Astrocyte (in vitro differentiated cells and primary cell): Measurements from ENCODE around the gene CD300LF. TPM values are rescaled to one million over a fixed set of nuclear protein-coding genes. Genes with fewer than 3 reads are reported as not detected.

Experiments
- DNase-seq: peaks from one replicate; pipeline ENCODE4 v3.0.0-alpha.2; 2010; ENCODE audit warnings: low read depth
- FAIRE-seq: peaks from 2 replicates; lab custom pipeline; 2011; peaks lifted over from hg19 to GRCh38; lab: Jason Lieb, UNC
- H2AFZ ChIP-seq: 2 replicates; pipeline ENCODE4 v1.6.0; 2012; ENCODE audit warnings: low read depth, low read length, inconsistent platforms
- H3K27ac ChIP-seq: 2 replicates; pipeline ENCODE4 v1.5.1; 2011; ENCODE audit warnings: low read depth, low read length, inconsistent platforms
- H3K27me3 ChIP-seq: 2 replicates; pipeline ENCODE4 v1.6.0; 2011; ENCODE audit warnings: low read length, inconsistent platforms; ENCODE audit not compliant: insufficient read depth
- H3K36me3 ChIP-seq: 2 replicates; pipeline ENCODE4 v1.5.1; 2011; ENCODE audit warnings: low read length, inconsistent platforms; ENCODE audit not compliant: insufficient read depth
- H3K4me1 ChIP-seq: 2 replicates; pipeline ENCODE4 v1.5.1; 2011; ENCODE audit warnings: low read length, inconsistent platforms; ENCODE audit not compliant: insufficient read depth
- H3K4me2 ChIP-seq: 2 replicates; pipeline ENCODE4 v1.6.0; 2012; ENCODE audit warnings: low read length, inconsistent platforms
- H3K4me3 ChIP-seq: 2 replicates; pipeline ENCODE4 v1.5.1; 2011; ENCODE audit warnings: low read depth, mild to moderate bottlenecking, low read length, inconsistent platforms; ENCODE audit not compliant: insufficient read depth
- H3K79me2 ChIP-seq: 2 replicates; pipeline ENCODE4 v1.6.0; 2012; ENCODE audit warnings: mild to moderate bottlenecking, low read length, inconsistent platforms; ENCODE audit not compliant: insufficient read depth
- H3K9ac ChIP-seq: 2 replicates; pipeline ENCODE4 v1.6.0; 2012; ENCODE audit warnings: mild to moderate bottlenecking, low read length, inconsistent platforms
- H3K9me3 ChIP-seq: 2 replicates; pipeline ENCODE4 v1.5.1; 2012; ENCODE audit warnings: low read depth, mild to moderate bottlenecking, low read length, inconsistent platforms; ENCODE audit not compliant: insufficient read depth
- H4K20me1 ChIP-seq: 2 replicates; pipeline ENCODE4 v1.6.0; 2012; ENCODE audit warnings: low read length, inconsistent platforms; ENCODE audit not compliant: insufficient read depth
- H3K27ac Mint-ChIP-seq: one replicate; pipeline ENCODE4 v1.8.0; 2021; ENCODE audit warnings: mild to moderate bottlenecking, mixed read lengths; ENCODE audit not compliant: unreplicated experiment
- H3K27me3 Mint-ChIP-seq: one replicate; pipeline ENCODE4 v1.8.0; 2021; ENCODE audit warnings: low read depth, mixed read lengths; ENCODE audit not compliant: unreplicated experiment
- H3K36me3 Mint-ChIP-seq: one replicate; pipeline ENCODE4 v1.8.0; 2021; ENCODE audit warnings: low read depth, mixed read lengths; ENCODE audit not compliant: unreplicated experiment
- H3K4me1 Mint-ChIP-seq: one replicate; pipeline ENCODE4 v1.8.0; 2021; ENCODE audit warnings: low read depth, mixed read lengths; ENCODE audit not compliant: unreplicated experiment
- H3K4me3 Mint-ChIP-seq: one replicate; pipeline ENCODE4 v1.8.0; 2021; ENCODE audit warnings: mild to moderate bottlenecking, moderate library complexity, mixed read lengths; ENCODE audit not compliant: unreplicated experiment
- H3K9me3 Mint-ChIP-seq: one replicate; pipeline ENCODE4 v1.8.0; 2021; ENCODE audit warnings: mild to moderate bottlenecking, mixed read lengths; ENCODE audit not compliant: unreplicated experiment
- EZH2 ChIP-seq: IDR thresholded peaks from 2 replicates; pipeline ENCODE4 v1.6.1; 2012; ENCODE audit warnings: mild to moderate bottlenecking, low read length, inconsistent platforms; ENCODE audit not compliant: insufficient read depth
- total RNA-seq: library from RNA; stranded (reverse); gene quantifications from 2 replicates; pipeline ENCODE4 v1.2.1, GENCODE V29; 2021
- TF ChIP-seq, protein P1 (sequence below): IDR thresholded peaks from 2 replicates; pipeline ENCODE4 v1.5.1; 2011; ENCODE audit warnings: low read depth, mild to moderate bottlenecking, inconsistent platforms, low read length, moderate library complexity; ENCODE audit not compliant: insufficient read depth

Gene CD300LF
- total RNA-seq, 1 donor from 2014 or later = not detected

DNA sequence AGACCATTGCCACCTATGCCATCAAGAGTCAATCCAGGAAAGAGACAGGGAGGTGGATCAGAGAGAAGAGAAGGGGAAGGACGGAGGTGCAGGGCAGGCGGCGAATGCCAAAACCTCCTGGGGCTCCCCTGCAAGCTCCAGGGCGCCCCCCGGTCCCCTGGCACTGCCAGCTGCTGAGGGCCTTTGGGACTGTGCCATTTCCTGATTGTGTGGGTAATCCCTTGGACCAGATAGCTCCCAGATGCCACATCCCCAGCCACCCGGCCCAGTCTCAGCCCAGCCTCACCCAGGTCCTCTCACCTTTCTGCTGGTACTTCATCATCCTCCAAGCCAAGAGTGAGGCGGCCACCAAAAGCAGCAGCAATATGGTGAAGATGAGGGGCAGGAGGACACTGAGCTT is 14.7 kb downstream of the CD300LF start:
- Mint-ChIP-seq H3K4me3 (no peak overlapping the region), H3K27ac (no peak overlapping the region), H3K9me3 (peaks cover 9% of the 10 kb centered on the region), H3K4me1 (no peaks in the 10 kb centered on the region), H3K36me3 (no peaks in the 10 kb centered on the region), H3K27me3 (peaks cover 46% of the 10 kb centered on the region)
- Histone ChIP-seq H4K20me1 (no peaks in the 10 kb centered on the region), H3K27me3 (no peaks in the 10 kb centered on the region), H2AFZ (no peak overlapping the region), H3K27ac (no peak overlapping the region), H3K4me2 (no peak overlapping the region), H3K36me3 (no peaks in the 10 kb centered on the region), H3K4me3 (no peak overlapping the region), H3K4me1 (no peaks in the 10 kb centered on the region), H3K79me2 (no peaks in the 10 kb centered on the region), H3K9ac (no peak overlapping the region), H3K9me3 (no peaks in the 10 kb centered on the region)
- FAIRE-seq (no peak), DNase-seq (no peak)
- TF ChIP-seq EZH2 = no peak
- TF ChIP-seq, protein P1, sequence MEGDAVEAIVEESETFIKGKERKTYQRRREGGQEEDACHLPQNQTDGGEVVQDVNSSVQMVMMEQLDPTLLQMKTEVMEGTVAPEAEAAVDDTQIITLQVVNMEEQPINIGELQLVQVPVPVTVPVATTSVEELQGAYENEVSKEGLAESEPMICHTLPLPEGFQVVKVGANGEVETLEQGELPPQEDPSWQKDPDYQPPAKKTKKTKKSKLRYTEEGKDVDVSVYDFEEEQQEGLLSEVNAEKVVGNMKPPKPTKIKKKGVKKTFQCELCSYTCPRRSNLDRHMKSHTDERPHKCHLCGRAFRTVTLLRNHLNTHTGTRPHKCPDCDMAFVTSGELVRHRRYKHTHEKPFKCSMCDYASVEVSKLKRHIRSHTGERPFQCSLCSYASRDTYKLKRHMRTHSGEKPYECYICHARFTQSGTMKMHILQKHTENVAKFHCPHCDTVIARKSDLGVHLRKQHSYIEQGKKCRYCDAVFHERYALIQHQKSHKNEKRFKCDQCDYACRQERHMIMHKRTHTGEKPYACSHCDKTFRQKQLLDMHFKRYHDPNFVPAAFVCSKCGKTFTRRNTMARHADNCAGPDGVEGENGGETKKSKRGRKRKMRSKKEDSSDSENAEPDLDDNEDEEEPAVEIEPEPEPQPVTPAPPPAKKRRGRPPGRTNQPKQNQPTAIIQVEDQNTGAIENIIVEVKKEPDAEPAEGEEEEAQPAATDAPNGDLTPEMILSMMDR = no peak

DNA sequence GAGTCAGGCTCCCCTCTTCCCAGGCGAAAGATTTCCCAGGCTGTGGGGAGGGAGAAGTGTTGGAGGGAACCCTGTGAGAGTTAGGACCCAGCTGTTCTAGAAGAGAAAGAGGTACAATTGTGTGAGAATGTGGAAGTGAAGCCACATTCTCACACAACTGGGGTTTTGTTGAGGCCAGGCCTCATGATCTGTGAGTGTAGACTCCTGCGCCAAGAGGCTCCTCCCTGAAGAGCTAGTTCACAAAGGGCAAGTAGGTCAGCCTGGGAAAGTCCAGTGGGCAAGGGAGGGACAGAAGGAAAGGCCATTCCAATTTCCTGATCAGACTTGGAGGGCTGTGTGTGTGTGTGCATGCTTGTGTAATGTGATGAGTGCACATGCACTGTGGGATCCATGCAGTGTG is 15.2 kb downstream of the CD300LF start:
- H3K27ac ChIP-seq = no peak overlapping the region
- H3K4me3 ChIP-seq = no peak overlapping the region
- H3K4me2 ChIP-seq = no peak overlapping the region
- no peaks in the 10 kb centered on the region for H3K4me1 ChIP-seq
- Mint-ChIP-seq H3K27me3 (peaks cover 46% of the 10 kb centered on the region), H3K9me3 (peaks cover 5% of the 10 kb centered on the region), H3K4me3 (no peak overlapping the region), H3K27ac (no peak overlapping the region), H3K4me1 (no peaks in the 10 kb centered on the region), H3K36me3 (no peaks in the 10 kb centered on the region)
- H3K9me3 ChIP-seq = no peaks in the 10 kb centered on the region
- no peaks in the 10 kb centered on the region for H3K27me3 ChIP-seq
- TF ChIP-seq, protein P1 = no peak
- TF ChIP-seq EZH2 = no peak
- DNase-seq (no peak), FAIRE-seq (no peak)
- no peaks in the 10 kb centered on the region for H4K20me1 ChIP-seq
- no peaks in the 10 kb centered on the region for H3K36me3 ChIP-seq
- no peak overlapping the region for H3K9ac ChIP-seq
- no peaks in the 10 kb centered on the region for H3K79me2 ChIP-seq
- H2AFZ ChIP-seq = no peak overlapping the region

DNA sequence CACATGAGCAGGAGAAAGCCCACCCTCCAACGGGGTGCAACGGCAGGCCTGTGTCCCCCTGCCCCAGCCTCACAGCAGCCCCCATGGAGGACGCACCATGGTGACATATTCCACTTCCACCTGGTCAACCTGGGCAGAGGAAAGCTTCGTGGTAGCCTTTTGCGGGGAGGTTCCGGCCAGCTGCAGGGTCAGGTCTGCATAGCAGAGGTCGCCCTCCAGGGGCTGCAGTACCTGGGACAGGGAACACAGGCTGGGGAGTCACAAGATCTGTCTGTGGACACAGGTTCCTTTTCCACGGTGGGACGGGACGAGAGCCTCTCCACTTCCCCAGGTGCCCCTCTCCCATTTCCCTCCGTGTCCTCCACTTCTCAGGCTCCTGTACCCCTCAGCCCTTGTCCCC is 17.1 kb downstream of the CD300LF start:
- Histone ChIP-seq H3K79me2 (no peaks in the 10 kb centered on the region), H2AFZ (no peak overlapping the region), H3K9me3 (no peaks in the 10 kb centered on the region), H3K27ac (no peak overlapping the region), H3K36me3 (no peaks in the 10 kb centered on the region), H3K4me2 (no peak overlapping the region), H3K9ac (no peak overlapping the region), H3K27me3 (no peaks in the 10 kb centered on the region), H4K20me1 (no peaks in the 10 kb centered on the region), H3K4me1 (no peaks in the 10 kb centered on the region), H3K4me3 (no peak overlapping the region)
- H3K27me3 Mint-ChIP-seq = peaks cover 39% of the 10 kb centered on the region
- H3K4me3 Mint-ChIP-seq = no peak overlapping the region
- peaks cover 2% of the 10 kb centered on the region for H3K9me3 Mint-ChIP-seq
- TF ChIP-seq, protein P1 = no peak
- TF ChIP-seq EZH2 = no peak
- DNase-seq = no peak
- no peaks in the 10 kb centered on the region for H3K4me1 Mint-ChIP-seq
- no peak overlapping the region for H3K27ac Mint-ChIP-seq
- no peak for FAIRE-seq
- H3K36me3 Mint-ChIP-seq = no peaks in the 10 kb centered on the region
